Measurements from ENCODE around the gene MAST4.

DNA sequence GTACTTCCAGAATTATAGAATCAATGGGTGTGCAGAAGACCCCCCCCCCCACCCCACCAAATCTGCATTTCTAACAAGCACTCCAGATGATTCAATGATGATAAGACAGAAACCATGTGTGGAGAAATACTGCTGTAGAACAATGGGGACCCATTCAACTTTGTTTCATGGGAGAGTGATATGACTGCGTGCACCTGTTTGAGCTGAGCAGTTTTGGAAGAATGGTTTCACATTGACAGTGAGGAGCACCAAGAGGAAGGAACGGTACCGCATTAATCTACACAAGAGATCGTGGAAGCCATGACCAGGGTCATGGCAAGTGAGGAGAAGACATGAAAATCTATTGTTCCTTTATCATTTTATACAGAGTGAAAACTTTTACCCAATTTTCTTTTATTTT is 397.7 kb downstream of the MAST4 start:
- TF ChIP-seq, protein P1, sequence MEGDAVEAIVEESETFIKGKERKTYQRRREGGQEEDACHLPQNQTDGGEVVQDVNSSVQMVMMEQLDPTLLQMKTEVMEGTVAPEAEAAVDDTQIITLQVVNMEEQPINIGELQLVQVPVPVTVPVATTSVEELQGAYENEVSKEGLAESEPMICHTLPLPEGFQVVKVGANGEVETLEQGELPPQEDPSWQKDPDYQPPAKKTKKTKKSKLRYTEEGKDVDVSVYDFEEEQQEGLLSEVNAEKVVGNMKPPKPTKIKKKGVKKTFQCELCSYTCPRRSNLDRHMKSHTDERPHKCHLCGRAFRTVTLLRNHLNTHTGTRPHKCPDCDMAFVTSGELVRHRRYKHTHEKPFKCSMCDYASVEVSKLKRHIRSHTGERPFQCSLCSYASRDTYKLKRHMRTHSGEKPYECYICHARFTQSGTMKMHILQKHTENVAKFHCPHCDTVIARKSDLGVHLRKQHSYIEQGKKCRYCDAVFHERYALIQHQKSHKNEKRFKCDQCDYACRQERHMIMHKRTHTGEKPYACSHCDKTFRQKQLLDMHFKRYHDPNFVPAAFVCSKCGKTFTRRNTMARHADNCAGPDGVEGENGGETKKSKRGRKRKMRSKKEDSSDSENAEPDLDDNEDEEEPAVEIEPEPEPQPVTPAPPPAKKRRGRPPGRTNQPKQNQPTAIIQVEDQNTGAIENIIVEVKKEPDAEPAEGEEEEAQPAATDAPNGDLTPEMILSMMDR (IDR thresholded peaks at IDR 0.05): no peak
- no peak for TF ChIP-seq POLR2A (IDR thresholded peaks at IDR 0.05)
